Measurements from ENCODE around the gene EIF4B.

DNA sequence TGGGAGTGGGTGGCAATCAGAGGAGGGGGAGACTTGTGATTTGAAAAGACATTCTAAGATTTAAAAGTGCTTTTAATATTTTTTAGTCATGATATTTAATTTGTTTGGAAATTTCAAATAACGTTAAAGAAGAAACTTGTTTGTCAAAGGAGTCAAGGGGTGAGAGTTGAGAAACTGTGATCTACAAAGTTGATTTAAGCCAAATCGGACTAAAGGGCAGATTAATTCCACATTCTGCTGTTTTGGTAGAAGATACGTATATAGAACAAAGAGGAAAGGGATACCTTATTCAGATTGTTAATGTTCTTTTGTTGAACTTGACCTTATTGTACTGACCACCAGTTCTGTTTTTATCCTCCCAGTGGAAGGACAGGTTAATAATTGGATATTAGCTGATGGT lies 6.7 kb downstream of the EIF4B start:
- TF ChIP-seq POLR2A (IDR thresholded peaks at IDR 0.05; ENCODE audit: low read depth, low read length) (no peak), POLR2AphosphoS5 (IDR thresholded peaks at IDR 0.05; ENCODE audit: low read depth, low read length) (no peak)

Measured in GM12892 (cell line).